ENCODE results near the gene ADCY4.

- TF ChIP-seq CTCF (IDR thresholded peaks at IDR 0.05; ENCODE audit: insufficient read depth, low read length, poor library complexity, severe bottlenecking) (no peak), EZH2phosphoT487 (conservative IDR thresholded peaks at IDR 0.05; ENCODE audit: low read length) (no peak)
Measured at GRCh38 chr14:24360281-24360680, 25.4 kb upstream of the ADCY4 start.
